ENCODE data around the gene LZTS2.
A peak's percentile ranks its signal among the peaks of the same experiment; 100 is the strongest.

LZTS2 gene

DNA sequence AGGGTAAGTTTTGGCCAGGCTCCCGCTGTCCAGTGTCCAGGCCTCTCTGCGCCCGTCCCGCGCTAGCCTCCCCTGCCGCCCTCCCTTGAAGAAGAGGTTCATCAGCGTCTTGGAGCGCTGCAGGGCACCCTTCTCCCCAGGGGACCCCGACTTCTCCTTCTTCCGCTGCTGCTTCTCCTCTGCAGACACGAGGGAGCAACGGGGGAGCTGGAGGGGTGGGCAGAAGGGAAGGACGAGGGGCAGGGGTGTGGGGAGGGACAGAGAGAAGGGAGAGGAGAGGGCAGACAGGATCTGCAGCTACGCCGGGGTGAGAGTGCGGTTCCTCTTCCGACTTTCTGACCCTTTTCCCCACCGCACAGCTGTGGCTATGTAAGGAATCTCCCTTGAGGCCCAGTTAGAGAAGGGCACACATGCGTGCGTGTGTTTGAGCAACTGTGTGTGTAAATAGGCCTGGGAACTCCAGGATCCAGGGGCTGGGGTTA is 18.6 kb downstream of the LZTS2 start:
- H3K9ac ChIP-seq (ENCODE audit: low read depth, low read length, poor library complexity, severe bottlenecking) = no peak overlapping the region
- H3K36me3 ChIP-seq (ENCODE audit: insufficient read depth, low read length) = no peaks in the 10 kb centered on the region
- H3K27me3 ChIP-seq (ENCODE audit: insufficient read depth, low read length, poor library complexity, severe bottlenecking) = no peaks in the 10 kb centered on the region
- no peak overlapping the region for H2AFZ ChIP-seq (ENCODE audit: low read length)
- H3K4me2 ChIP-seq (ENCODE audit: low read depth, low read length, poor library complexity, severe bottlenecking) = no peak overlapping the region
- no peaks in the 10 kb centered on the region for H3K9me2 ChIP-seq (replicated peaks; ENCODE audit: low read depth, low read length)
- no peaks in the 10 kb centered on the region for H3K79me2 ChIP-seq (ENCODE audit: insufficient read depth, low read length)
- TF ChIP-seq CTCF (conservative IDR thresholded peaks at IDR 0.05; ENCODE audit: low read length) (no peak), EZH2phosphoT487 (IDR thresholded peaks at IDR 0.05; ENCODE audit: borderline replicate concordance) (no peak)
- H3K4me1 ChIP-seq (ENCODE audit: insufficient read depth, low read length, poor library complexity, severe bottlenecking) = no peaks in the 10 kb centered on the region
- no peaks in the 10 kb centered on the region; the same call in 1 of the 2 replicates for H3F3A ChIP-seq (ENCODE audit: low read depth)
- H3K9me3 ChIP-seq (ENCODE audit: insufficient read depth, low read depth, low read length) = no peaks in the 10 kb centered on the region
- H4K20me1 ChIP-seq (ENCODE audit: insufficient read depth, low read length, poor library complexity, severe bottlenecking) = no peaks in the 10 kb centered on the region
- no peak overlapping the region for H3K4me3 ChIP-seq (ENCODE audit: low read length, poor library complexity, severe bottlenecking)

GRCh38 chr10:101018600-101019439 is 19.2 kb downstream of the LZTS2 start:
- no peaks in the 10 kb centered on the region for H3K4me1 ChIP-seq (ENCODE audit: insufficient read depth, low read length, poor library complexity, severe bottlenecking)
- no peaks in the 10 kb centered on the region for H3K79me2 ChIP-seq (ENCODE audit: insufficient read depth, low read length)
- no peaks in the 10 kb centered on the region for H3K9me2 ChIP-seq (replicated peaks; ENCODE audit: low read depth, low read length)
- no peaks in the 10 kb centered on the region for H3K27me3 ChIP-seq (ENCODE audit: insufficient read depth, low read length, poor library complexity, severe bottlenecking)
- no peak overlapping the region for H3K9ac ChIP-seq (ENCODE audit: low read depth, low read length, poor library complexity, severe bottlenecking)
- H3K4me2 ChIP-seq (ENCODE audit: low read depth, low read length, poor library complexity, severe bottlenecking) = peak overlapping the region; percentile 48
- TF ChIP-seq CTCF (conservative IDR thresholded peaks at IDR 0.05; ENCODE audit: low read length) (peak; percentile 76), EZH2phosphoT487 (IDR thresholded peaks at IDR 0.05; ENCODE audit: borderline replicate concordance) (no peak)
- no peaks in the 10 kb centered on the region for H3K36me3 ChIP-seq (ENCODE audit: insufficient read depth, low read length)
- no peaks in the 10 kb centered on the region; the same call in 1 of the 2 replicates for H3F3A ChIP-seq (ENCODE audit: low read depth)
- no peaks in the 10 kb centered on the region for H4K20me1 ChIP-seq (ENCODE audit: insufficient read depth, low read length, poor library complexity, severe bottlenecking)
- H2AFZ ChIP-seq (ENCODE audit: low read length) = peak overlapping the region; percentile 62; the same call in 1 of the 2 replicates
- no peak overlapping the region for H3K4me3 ChIP-seq (ENCODE audit: low read length, poor library complexity, severe bottlenecking)
- H3K9me3 ChIP-seq (ENCODE audit: insufficient read depth, low read depth, low read length) = no peaks in the 10 kb centered on the region

DNA sequence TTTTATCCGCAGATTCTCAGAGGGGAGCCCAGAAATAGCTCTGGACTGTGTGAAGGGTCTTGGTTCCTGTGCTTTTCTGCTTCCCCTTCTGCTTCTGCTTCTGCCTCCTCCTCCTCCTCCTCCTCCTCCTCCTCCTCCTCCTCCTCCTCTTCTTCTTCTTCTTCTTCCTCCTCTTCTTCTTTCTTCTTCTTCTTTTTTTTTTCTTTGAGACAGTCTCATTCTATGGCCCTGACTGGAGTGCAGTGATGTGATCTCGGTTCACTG is 19.8 kb downstream of the LZTS2 start:
- TF ChIP-seq EZH2phosphoT487 (IDR thresholded peaks at IDR 0.05; ENCODE audit: borderline replicate concordance) (no peak), CTCF (conservative IDR thresholded peaks at IDR 0.05; ENCODE audit: low read length) (no peak)
- no peaks in the 10 kb centered on the region for H3K4me1 ChIP-seq (ENCODE audit: insufficient read depth, low read length, poor library complexity, severe bottlenecking)

More for the DNA sequence above, 19.8 kb downstream of the LZTS2 start:
- no peaks in the 10 kb centered on the region for H3K36me3 ChIP-seq (ENCODE audit: insufficient read depth, low read length)
- H2AFZ ChIP-seq (ENCODE audit: low read length) = no peak overlapping the region
- H3F3A ChIP-seq (ENCODE audit: low read depth) = no peaks in the 10 kb centered on the region; the same call in 1 of the 2 replicates
- H3K9ac ChIP-seq (ENCODE audit: low read depth, low read length, poor library complexity, severe bottlenecking) = no peak overlapping the region
- H3K9me2 ChIP-seq (replicated peaks; ENCODE audit: low read depth, low read length) = no peaks in the 10 kb centered on the region
- no peaks in the 10 kb centered on the region for H4K20me1 ChIP-seq (ENCODE audit: insufficient read depth, low read length, poor library complexity, severe bottlenecking)
- no peak overlapping the region for H3K4me3 ChIP-seq (ENCODE audit: low read length, poor library complexity, severe bottlenecking)
- no peaks in the 10 kb centered on the region for H3K27me3 ChIP-seq (ENCODE audit: insufficient read depth, low read length, poor library complexity, severe bottlenecking)
- no peaks in the 10 kb centered on the region for H3K9me3 ChIP-seq (ENCODE audit: insufficient read depth, low read depth, low read length)
- no peaks in the 10 kb centered on the region for H3K79me2 ChIP-seq (ENCODE audit: insufficient read depth, low read length)
- H3K4me2 ChIP-seq (ENCODE audit: low read depth, low read length, poor library complexity, severe bottlenecking) = peak overlapping the region; percentile 48
